K562 (cell line): Measurements from ENCODE around the gene UBR1. TPM values are rescaled to one million over a fixed set of nuclear protein-coding genes. Genes with fewer than 3 reads are reported as not detected.

Experiments used
- EWSR1 ChIP-seq: fragments of 450-650 bp; IDR thresholded peaks from 2 replicates; pipeline ENCODE4 v1.6.1; 2018; ENCODE audit warnings: borderline replicate concordance, mild to moderate bottlenecking, low read depth, moderate library complexity; ENCODE audit not compliant: partially characterized antibody
- HDAC6 ChIP-seq: IDR thresholded peaks from 2 replicates; pipeline ENCODE4 v1.6.1; 2012; ENCODE audit warnings: low read depth, mild to moderate bottlenecking, control low read depth, inconsistent platforms, low read length, moderate library complexity
- NCOA4 ChIP-seq: fragments of 450-650 bp; IDR thresholded peaks from 2 replicates; pipeline ENCODE4 v1.6.1; 2018; ENCODE audit warnings: mild to moderate bottlenecking; ENCODE audit not compliant: partially characterized antibody
- SETDB1 ChIP-seq: IDR thresholded peaks from one replicate; pipeline ENCODE4 v1.6.1; 2012; ENCODE audit warnings: low read length, control low read depth, inconsistent platforms
- SUPT5H ChIP-seq: fragments of 450-650 bp; IDR thresholded peaks from 2 replicates; pipeline ENCODE4 v1.6.1; 2016
- TOE1 ChIP-seq, 2 experiments: fragments of 450-650 bp in 1 of 2; sonication (generic) in 1 of 2; formaldehyde crosslinking in 1 of 2; IDR thresholded peaks; 2 replicates each; pipeline versions ENCODE4 v1.7.1 to v1.8.0; 2016 to 2022; ENCODE audit warnings: borderline replicate concordance in 2 of 2, mild to moderate bottlenecking in 2 of 2, antibody characterized with exemption in 1 of 2, inconsistent platforms in 1 of 2, low read depth in 1 of 2, missing genetic modification reagents in 1 of 2, moderate library complexity in 1 of 2
- TRIM24 ChIP-seq, 2 experiments: fragments of 450-650 bp; IDR thresholded peaks; 2 replicates each; pipeline ENCODE4 v1.6.1; 2016
- YBX1 ChIP-seq: fragments of 450-650 bp; IDR thresholded peaks from 2 replicates; pipeline ENCODE4 v1.7.1; 2016; ENCODE audit warnings: mild to moderate bottlenecking
- ZBTB7A ChIP-seq: IDR thresholded peaks from 2 replicates; pipeline ENCODE4 v1.6.1; 2011; ENCODE audit warnings: low read depth, mild to moderate bottlenecking, low read length, moderate library complexity, borderline replicate concordance; ENCODE audit not compliant: control insufficient read depth
- ZNF175 ChIP-seq: fragments of 200-800 bp; sonication (Bioruptor generic); IDR thresholded peaks from 2 replicates; pipeline ENCODE4 v1.6.1; 2016; ENCODE audit warnings: low read depth, mild to moderate bottlenecking, missing genetic modification characterization, missing compliant biosample characterization
- ZNF324 ChIP-seq: fragments of 250-450 bp; sonication (Bioruptor Pico); IDR thresholded peaks from 2 replicates; pipeline ENCODE4 v1.4.0; 2020; ENCODE audit warnings: mild to moderate bottlenecking
- ZNF507 ChIP-seq: conservative IDR thresholded peaks from 2 replicates; pipeline ENCODE4 v1.6.1; 2017; ENCODE audit warnings: missing genetic modification characterization, missing compliant biosample characterization
- polyA plus RNA-seq, 8 experiments: library from polyadenylated mRNA; depleted of rRNA in 4 of 8; stranded (reverse) in 5 of 8; unstranded in 3 of 8; fragments of >200 nt; fragmentation: Nextera tagmentation in 2 of 8; fragmentation: Illumina TruSeq in 1 of 8; extraction: Ambion mirVana in 2 of 8; extraction: Trizol in 1 of 8; gene quantifications; 2 replicates each; pipeline versions ENCODE4 v1.2.1 to v1.2.3, GENCODE V29; 2011 to 2014; ENCODE audit warnings: inconsistent platforms in 1 of 8, missing spikeins in 1 of 8
- total RNA-seq, 7 experiments: library from RNA; depleted of rRNA in 6 of 7; stranded (reverse); fragments of >200 nt in 6 of 7; fragmentation: Illumina TruSeq in 2 of 7; extraction: Trizol in 2 of 7; gene quantifications; 2 replicates each; pipeline versions ENCODE4 v1.2.1 to v1.2.3, GENCODE V29; 2011 to 2021; ENCODE audit warnings: low replicate concordance in 1 of 7
- TF ChIP-seq, protein P1 (sequence below), 2 experiments: IDR thresholded peaks in 1 of 2; conservative IDR thresholded peaks in 1 of 2; 2 replicates each; pipeline ENCODE4 v1.6.1; 2016; ENCODE audit warnings: low read depth in 2 of 2, mild to moderate bottlenecking in 1 of 2, missing compliant biosample characterization in 1 of 2, missing genetic modification characterization in 1 of 2, moderate library complexity in 1 of 2
- TF ChIP-seq, protein P2 (sequence below): conservative IDR thresholded peaks from 2 replicates; pipeline ENCODE4 v1.6.1; 2011; ENCODE audit warnings: low read depth, mild to moderate bottlenecking, low read length; ENCODE audit not compliant: control insufficient read depth
- TF ChIP-seq, protein P3 (sequence below): sonication (generic); formaldehyde crosslinking; IDR thresholded peaks from 2 replicates; pipeline ENCODE4 v1.8.1; 2022; ENCODE audit warnings: missing genetic modification reagents
- TF ChIP-seq, protein P4 (sequence below): sonication (generic); formaldehyde crosslinking; IDR thresholded peaks from 2 replicates; pipeline ENCODE4 v1.8.0; 2023; ENCODE audit warnings: mild to moderate bottlenecking, missing genetic modification reagents

Gene UBR1
- total and polyA plus RNA-seq, 9 of the 15 experiments (the other 6 are each of a cell fraction or from before 2014, with no cell fraction given): 5.8 to 30.7 (median 15.3) TPM

DNA sequence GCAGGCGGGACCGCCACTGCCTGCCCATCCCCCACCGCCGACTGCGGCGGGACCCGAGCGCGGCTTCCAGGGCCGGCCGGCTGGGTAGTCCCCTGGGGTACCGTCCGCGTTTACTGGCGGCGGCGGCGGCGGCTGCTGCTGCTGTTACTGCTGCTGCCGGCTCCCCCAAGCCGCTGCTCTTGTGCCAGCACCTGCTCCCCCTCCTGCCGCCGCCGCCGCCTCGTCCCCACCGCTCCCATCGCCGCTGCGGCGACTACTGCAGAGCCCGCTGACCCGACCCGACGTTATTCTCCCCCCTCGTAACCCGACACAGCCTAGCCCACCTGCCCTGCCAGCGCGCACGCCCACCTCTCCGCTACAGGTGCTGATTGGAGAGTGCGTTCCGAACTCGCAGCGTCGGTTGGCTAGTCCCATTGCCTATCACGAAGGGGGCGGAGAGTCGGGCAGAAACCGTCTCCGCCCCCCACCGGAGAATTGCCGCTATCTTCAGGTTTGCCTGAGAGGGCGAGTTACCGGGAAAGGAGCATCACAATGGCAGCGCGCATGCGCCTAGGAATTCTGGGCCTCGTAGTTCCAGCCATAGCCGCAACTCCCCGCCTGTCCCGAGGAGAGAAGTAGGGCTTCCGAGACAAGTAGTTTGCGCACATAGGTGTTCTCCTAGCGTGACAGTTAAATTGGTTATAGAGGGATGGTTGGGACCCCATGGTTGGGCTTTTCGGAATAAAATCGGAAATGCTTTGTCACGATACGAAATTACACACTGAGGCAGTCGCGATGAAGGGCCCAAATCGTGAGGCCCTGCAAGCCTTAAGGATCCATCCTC is 185.1 kb downstream of the UBR1 start, which contains the start of gene TTBK2 (continued):
- TF ChIP-seq, protein P1, sequence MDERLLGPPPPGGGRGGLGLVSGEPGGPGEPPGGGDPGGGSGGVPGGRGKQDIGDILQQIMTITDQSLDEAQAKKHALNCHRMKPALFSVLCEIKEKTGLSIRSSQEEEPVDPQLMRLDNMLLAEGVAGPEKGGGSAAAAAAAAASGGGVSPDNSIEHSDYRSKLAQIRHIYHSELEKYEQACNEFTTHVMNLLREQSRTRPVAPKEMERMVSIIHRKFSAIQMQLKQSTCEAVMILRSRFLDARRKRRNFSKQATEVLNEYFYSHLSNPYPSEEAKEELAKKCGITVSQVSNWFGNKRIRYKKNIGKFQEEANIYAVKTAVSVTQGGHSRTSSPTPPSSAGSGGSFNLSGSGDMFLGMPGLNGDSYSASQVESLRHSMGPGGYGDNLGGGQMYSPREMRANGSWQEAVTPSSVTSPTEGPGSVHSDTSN (CRISPR knock-in tag; IDR thresholded peaks at IDR 0.05; ENCODE audit: low read depth): peak; percentile 92
- TF ChIP-seq, protein P1 (tag; conservative IDR thresholded peaks at IDR 0.05; ENCODE audit: low read depth): peak; percentile 99
- TF ChIP-seq NCOA4: no peak
- no peak for TF ChIP-seq HDAC6
- no peak for TF ChIP-seq ZNF507 (tag)
- TF ChIP-seq ZNF175 (CRISPR knock-in tag): no peak
- TF ChIP-seq TRIM24 (IDR thresholded peaks at IDR 0.05): no peak; a peak in 1 of 4 replicates
- TF ChIP-seq, protein P2, sequence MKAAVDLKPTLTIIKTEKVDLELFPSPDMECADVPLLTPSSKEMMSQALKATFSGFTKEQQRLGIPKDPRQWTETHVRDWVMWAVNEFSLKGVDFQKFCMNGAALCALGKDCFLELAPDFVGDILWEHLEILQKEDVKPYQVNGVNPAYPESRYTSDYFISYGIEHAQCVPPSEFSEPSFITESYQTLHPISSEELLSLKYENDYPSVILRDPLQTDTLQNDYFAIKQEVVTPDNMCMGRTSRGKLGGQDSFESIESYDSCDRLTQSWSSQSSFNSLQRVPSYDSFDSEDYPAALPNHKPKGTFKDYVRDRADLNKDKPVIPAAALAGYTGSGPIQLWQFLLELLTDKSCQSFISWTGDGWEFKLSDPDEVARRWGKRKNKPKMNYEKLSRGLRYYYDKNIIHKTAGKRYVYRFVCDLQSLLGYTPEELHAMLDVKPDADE: no peak; the same call in 1 of the 2 replicates
- TF ChIP-seq ZNF324: no peak
- TF ChIP-seq, protein P3, sequence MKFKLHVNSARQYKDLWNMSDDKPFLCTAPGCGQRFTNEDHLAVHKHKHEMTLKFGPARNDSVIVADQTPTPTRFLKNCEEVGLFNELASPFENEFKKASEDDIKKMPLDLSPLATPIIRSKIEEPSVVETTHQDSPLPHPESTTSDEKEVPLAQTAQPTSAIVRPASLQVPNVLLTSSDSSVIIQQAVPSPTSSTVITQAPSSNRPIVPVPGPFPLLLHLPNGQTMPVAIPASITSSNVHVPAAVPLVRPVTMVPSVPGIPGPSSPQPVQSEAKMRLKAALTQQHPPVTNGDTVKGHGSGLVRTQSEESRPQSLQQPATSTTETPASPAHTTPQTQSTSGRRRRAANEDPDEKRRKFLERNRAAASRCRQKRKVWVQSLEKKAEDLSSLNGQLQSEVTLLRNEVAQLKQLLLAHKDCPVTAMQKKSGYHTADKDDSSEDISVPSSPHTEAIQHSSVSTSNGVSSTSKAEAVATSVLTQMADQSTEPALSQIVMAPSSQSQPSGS (CRISPR knock-in tag): no peak
- TF ChIP-seq TOE1 (IDR thresholded peaks at IDR 0.05; ENCODE audit: borderline replicate concordance): no peak
- no peak for TF ChIP-seq TOE1 (CRISPR knock-in tag; IDR thresholded peaks at IDR 0.05; ENCODE audit: borderline replicate concordance, low read depth)
- no peak for TF ChIP-seq EWSR1
- TF ChIP-seq ZBTB7A: peak; percentile 69; the same call in 1 of the 2 replicates
- no peak for TF ChIP-seq SETDB1
- TF ChIP-seq, protein P4, sequence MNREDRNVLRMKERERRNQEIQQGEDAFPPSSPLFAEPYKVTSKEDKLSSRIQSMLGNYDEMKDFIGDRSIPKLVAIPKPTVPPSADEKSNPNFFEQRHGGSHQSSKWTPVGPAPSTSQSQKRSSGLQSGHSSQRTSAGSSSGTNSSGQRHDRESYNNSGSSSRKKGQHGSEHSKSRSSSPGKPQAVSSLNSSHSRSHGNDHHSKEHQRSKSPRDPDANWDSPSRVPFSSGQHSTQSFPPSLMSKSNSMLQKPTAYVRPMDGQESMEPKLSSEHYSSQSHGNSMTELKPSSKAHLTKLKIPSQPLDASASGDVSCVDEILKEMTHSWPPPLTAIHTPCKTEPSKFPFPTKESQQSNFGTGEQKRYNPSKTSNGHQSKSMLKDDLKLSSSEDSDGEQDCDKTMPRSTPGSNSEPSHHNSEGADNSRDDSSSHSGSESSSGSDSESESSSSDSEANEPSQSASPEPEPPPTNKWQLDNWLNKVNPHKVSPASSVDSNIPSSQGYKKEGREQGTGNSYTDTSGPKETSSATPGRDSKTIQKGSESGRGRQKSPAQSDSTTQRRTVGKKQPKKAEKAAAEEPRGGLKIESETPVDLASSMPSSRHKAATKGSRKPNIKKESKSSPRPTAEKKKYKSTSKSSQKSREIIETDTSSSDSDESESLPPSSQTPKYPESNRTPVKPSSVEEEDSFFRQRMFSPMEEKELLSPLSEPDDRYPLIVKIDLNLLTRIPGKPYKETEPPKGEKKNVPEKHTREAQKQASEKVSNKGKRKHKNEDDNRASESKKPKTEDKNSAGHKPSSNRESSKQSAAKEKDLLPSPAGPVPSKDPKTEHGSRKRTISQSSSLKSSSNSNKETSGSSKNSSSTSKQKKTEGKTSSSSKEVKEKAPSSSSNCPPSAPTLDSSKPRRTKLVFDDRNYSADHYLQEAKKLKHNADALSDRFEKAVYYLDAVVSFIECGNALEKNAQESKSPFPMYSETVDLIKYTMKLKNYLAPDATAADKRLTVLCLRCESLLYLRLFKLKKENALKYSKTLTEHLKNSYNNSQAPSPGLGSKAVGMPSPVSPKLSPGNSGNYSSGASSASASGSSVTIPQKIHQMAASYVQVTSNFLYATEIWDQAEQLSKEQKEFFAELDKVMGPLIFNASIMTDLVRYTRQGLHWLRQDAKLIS: no peak
- peak; percentile 72 for TF ChIP-seq SUPT5H
- no peak for TF ChIP-seq YBX1
